Naive B cell (primary cell): ENCODE data around the gene FMNL1. TPM values are rescaled to one million over a fixed set of nuclear protein-coding genes. Genes with fewer than 3 reads are reported as not detected.
A peak's percentile ranks its signal among the peaks of the same experiment; 100 is the strongest.

Experiments
- ATAC-seq, 2 donors: fragments of 150-1000 bp; cut with Tn5 transposase; 2 replicates each; pipeline ENCODE4 v1.10.0; 2021; ENCODE audit warnings: low read depth in 2 of 2, mild to moderate bottlenecking in 2 of 2, moderate library complexity in 2 of 2
- DNase-seq: peaks from one replicate; pipeline ENCODE4 v3.0.0; 2022
- H3K27ac Mint-ChIP-seq, 6 donors: one replicate each; pipeline ENCODE4 v1.8.0; 2020 to 2022; ENCODE audit warnings: mild to moderate bottlenecking in 6 of 6, mixed read lengths in 6 of 6, moderate library complexity in 5 of 6, inconsistent platforms in 2 of 6
- H3K27me3 Mint-ChIP-seq, 3 donors: one replicate each; pipeline ENCODE4 v1.8.0; 2021 to 2022; ENCODE audit warnings: mixed read lengths in 3 of 3, mild to moderate bottlenecking in 1 of 3
- H3K36me3 Mint-ChIP-seq, 2 donors: one replicate each; pipeline ENCODE4 v1.8.0; 2020 to 2022; ENCODE audit warnings: mixed read lengths in 2 of 2, inconsistent platforms in 1 of 2, mild to moderate bottlenecking in 1 of 2
- H3K4me1 Mint-ChIP-seq, 3 donors: one replicate each; pipeline ENCODE4 v1.8.0; 2020 to 2022; ENCODE audit warnings: mixed read lengths in 3 of 3, inconsistent platforms in 1 of 3, mild to moderate bottlenecking in 1 of 3, moderate library complexity in 1 of 3
- H3K4me3 Mint-ChIP-seq, 8 donors: one replicate each; pipeline ENCODE4 v1.8.0; 2020 to 2022; ENCODE audit warnings: mild to moderate bottlenecking in 8 of 8, mixed read lengths in 8 of 8, moderate library complexity in 8 of 8, inconsistent platforms in 2 of 8
- H3K9me3 Mint-ChIP-seq, 7 donors: one replicate each; pipeline ENCODE4 v1.8.0; 2020 to 2022; ENCODE audit warnings: mixed read lengths in 7 of 7, mild to moderate bottlenecking in 5 of 7, inconsistent platforms in 2 of 7, moderate library complexity in 1 of 7
- polyA plus RNA-seq, 6 donors: library from polyadenylated mRNA; unstranded; fragments of 300-500 nt; fragmentation: Illumina TruSeq; gene quantifications; one replicate each; pipeline ENCODE4 v1.2.3, GENCODE V29; 2021; ENCODE audit warnings: low read depth in 6 of 6

The FMNL1 gene
- polyA plus RNA-seq, 6 donors from 2014 or later, result 16.9 to 47.0 (median 22.3) TPM

DNA sequence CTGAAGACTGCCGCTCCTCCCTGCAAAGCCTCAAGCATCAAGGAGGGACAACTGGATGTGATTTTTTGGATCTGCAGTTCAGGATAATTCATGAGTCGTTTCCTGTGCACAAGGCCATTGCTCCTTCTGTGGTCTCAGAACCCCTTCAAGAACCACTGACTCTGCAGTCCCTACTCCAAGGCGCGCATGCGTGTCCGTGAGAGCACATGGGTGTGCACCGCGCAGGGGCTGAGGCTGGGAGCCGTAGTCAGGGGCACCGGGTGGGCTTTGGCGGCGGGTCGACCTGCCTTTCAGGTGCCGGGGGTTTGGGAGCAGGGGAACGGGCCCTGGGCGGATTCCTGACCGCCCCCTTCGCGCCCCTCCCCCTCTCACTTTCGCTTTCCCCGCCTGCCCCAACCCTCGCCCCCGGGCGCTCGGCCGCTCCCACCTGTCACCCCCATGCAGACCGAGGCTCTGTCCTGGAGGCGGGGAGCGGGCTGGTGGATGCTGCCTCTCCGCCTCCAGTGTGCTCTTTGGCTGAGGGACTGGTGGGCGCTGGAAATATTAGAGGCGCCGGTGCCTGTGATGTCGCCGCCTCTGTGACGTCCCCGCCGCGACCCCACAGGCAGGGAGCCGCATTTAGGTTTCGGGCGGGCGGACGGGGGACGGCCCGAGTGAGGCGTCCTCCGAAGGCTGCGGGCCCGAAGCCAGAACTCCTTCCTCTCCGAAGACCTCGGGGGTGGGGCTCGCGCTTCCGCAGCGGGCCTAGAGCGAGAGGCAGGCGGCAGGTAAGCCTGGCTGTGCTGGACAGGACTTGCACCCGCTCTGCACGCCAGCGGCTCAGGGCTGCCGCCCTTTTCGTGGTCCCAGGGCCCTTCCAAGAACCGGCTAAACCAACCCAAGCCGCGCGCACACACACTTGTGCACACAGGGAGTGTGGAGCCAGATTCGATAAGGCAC is 40.2 kb downstream of the FMNL1 start, which contains the start of gene SPATA32:
SPATA32 (minus strand) TSS at position 518 of the 939 bp plus-strand sequence; CDS start at position 440, 78 bp downstream.
- peak within 1 kb of the TSS; percentile 39 to 78 (median 60) for H3K27ac Mint-ChIP-seq
- peak within 1 kb of the TSS; percentile 65 to 94 (median 86) for H3K4me3 Mint-ChIP-seq
- H3K9me3 Mint-ChIP-seq, result no peaks in the 10 kb centered on the region
- peaks cover 0 to 5% of the 10 kb centered on the region in 2 donors for H3K36me3 Mint-ChIP-seq
- ATAC-seq (peak; percentile 80 to 81), DNase-seq (peak; percentile 52)
- no peaks in the 10 kb centered on the region for H3K27me3 Mint-ChIP-seq
- peaks cover 5 to 31% (median 20%) of the 10 kb centered on the region in 3 donors for H3K4me1 Mint-ChIP-seq

DNA sequence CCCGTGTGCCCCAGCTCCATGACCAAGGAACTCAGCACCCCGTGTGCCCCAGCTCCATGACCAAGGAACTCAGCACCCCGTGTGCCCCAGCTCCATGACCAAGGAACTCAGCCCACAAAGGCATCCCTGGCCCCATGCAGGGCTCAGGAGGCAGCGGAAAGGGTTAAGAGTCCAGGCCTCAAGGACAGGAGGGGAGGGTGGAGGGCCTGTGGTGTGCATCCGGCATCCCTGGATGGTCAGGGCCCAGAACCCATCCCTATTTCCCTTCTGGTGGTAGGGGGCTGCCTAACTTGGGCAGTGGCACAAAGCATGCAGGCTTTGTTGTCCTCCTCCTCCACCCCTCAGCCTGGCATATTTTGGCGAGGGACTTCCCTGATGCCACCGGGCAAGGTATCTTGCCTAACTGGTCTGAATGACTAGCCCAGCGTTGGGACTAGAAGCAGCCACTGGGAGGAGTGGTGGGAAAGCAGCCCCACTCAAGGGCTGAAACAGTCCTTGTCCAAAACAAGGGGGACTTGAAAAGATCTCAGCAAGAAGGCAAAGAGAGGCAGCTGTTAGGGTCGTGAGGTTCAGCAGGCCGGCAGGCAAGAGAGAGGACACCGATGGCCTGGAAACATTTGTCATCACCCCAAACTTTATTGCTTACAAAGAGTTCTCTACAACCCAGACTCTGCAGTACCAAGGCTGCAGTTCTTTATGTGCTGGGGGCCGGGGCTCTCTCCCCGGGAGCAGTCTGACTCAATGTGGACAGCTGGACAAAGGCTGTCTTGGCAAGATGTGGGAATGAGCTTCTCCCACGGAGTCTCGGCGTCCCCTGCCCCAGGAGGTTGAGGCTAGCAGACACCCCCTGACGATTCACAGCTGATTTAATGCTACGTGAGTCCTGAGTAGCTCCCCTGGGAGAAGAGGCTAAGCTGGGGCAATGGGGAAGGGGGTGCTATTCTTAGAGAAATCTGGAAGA is 41.1 kb downstream of the FMNL1 start:
- DNase-seq (no peak), ATAC-seq (no peak)
- peak overlapping the region; percentile 56 to 94 (median 83) for H3K4me3 Mint-ChIP-seq
- peak overlapping the region in 5 of 6 donors; percentile 32 to 77 (median 63) for H3K27ac Mint-ChIP-seq
- H3K4me1 Mint-ChIP-seq, result peaks cover 7 to 27% (median 12%) of the 10 kb centered on the region in 3 donors
- no peaks in the 10 kb centered on the region for H3K9me3 Mint-ChIP-seq
- H3K36me3 Mint-ChIP-seq, result peaks cover 0 to 8% of the 10 kb centered on the region in 2 donors
- H3K27me3 Mint-ChIP-seq, result no peaks in the 10 kb centered on the region

DNA sequence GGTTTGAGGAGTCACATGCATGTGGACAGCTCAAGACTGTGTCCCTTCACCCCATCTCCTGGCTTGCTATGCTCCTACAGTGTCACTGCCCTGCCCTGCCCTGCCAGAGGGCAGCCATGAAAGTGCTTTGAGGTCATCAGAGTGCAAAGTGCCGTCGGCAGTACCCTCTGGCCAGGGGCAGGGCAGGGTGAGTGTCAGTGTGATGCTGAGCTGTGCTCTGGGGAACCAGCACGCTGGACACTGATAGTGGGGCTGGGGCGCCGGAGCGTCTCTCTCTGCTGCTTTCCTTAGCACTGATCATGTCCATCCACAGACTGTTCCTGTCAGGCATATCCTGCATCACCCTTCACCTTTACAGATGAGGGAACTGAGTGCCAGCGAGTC is 41.8 kb downstream of the FMNL1 start:
- DNase-seq, result no peak
- H3K27me3 Mint-ChIP-seq, result no peaks in the 10 kb centered on the region
- peak overlapping the region in 4 of 8 donors; percentile 5 to 82 (median 68) for H3K4me3 Mint-ChIP-seq
- H3K4me1 Mint-ChIP-seq, result peaks cover 7 to 27% (median 12%) of the 10 kb centered on the region in 3 donors
- peak overlapping the region in 2 of 6 donors; percentile 11 to 63 for H3K27ac Mint-ChIP-seq
- ATAC-seq, result no peak
- H3K36me3 Mint-ChIP-seq, result peaks cover 0 to 13% of the 10 kb centered on the region in 2 donors
- H3K9me3 Mint-ChIP-seq, result no peaks in the 10 kb centered on the region

DNA sequence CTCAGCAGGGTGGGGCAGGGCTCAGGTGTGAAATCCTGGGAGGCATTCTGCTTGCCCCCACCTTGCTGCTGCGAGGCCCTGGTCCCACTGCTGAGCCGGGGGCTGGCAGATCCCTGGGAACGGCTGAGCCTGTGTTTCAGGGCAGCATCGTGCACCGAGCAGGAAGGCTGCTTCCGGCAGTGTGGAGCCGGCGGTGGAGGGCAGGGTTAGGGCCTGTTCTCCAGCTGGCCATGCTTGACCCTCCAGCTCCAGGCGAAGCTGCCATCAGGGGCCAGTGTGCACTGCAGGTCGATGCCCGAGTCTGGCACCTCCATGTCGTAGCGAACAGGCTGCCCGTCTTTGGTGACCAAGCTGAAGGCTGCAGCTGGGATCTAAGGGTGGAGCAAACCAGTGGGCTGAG is 42.7 kb downstream of the FMNL1 start:
- DNase-seq (no peak), ATAC-seq (no peak)
- Mint-ChIP-seq H3K4me3 (no peak overlapping the region), H3K9me3 (no peaks in the 10 kb centered on the region), H3K36me3 (peaks cover 0 to 9% of the 10 kb centered on the region in 2 donors), H3K27me3 (no peaks in the 10 kb centered on the region), H3K27ac (peak overlapping the region in 1 of 6 donors; percentile 41), H3K4me1 (peaks cover 7 to 27% (median 12%) of the 10 kb centered on the region in 3 donors)

DNA sequence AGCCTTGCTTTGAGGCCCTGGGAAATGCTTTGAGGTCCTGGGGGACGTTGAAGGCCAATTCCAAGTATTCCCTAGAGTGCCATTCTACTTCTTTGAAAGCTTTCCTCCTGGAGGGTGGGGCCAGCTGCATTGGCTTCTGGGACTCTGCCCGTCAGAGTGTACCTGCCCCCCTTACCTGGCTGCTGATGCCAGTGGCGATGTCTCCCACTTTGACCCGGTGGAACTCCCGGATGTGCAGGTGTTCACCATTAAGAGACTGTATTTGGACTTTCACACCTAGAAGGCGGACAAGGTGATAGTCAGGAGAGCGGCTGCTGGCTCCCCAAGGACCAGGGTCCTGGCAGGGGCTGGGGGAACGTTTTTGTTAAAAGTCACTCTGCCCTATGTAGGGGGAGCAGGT is 43.3 kb downstream of the FMNL1 start:
- H3K27ac Mint-ChIP-seq, result peak overlapping the region in 1 of 6 donors; percentile 89
- DNase-seq (no peak), ATAC-seq (no peak)
- H3K9me3 Mint-ChIP-seq, result no peaks in the 10 kb centered on the region
- no peaks in the 10 kb centered on the region for H3K27me3 Mint-ChIP-seq
- peak overlapping the region in 1 of 8 donors; percentile 30 for H3K4me3 Mint-ChIP-seq
- H3K4me1 Mint-ChIP-seq, result peaks cover 7 to 27% (median 12%) of the 10 kb centered on the region in 3 donors
- H3K36me3 Mint-ChIP-seq, result peaks cover 0 to 9% of the 10 kb centered on the region in 2 donors

DNA sequence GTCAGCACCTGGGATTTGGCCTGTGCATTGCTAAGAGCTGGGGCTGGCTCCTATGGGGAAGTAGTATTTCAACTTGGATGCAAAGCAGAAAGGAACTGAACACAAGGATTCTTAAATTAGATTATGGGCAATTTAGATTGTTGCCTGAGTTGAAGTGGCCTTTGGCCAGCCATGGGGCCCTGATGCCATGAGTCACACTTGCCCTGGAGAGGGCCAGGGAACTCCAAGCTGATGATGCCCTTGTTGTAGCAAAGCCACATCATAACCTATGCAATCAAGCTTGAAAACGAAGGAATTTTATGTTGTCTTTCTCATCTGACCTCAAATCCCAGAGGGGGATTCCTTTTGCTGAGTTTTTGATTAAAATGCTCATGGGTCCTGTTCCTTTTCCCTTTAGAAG is 44.1 kb downstream of the FMNL1 start:
- DNase-seq, result no peak
- Mint-ChIP-seq H3K4me3 (peak overlapping the region in 2 of 8 donors; percentile 4 to 18), H3K4me1 (peaks cover 7 to 22% (median 12%) of the 10 kb centered on the region in 3 donors), H3K36me3 (peaks cover 0 to 9% of the 10 kb centered on the region in 2 donors), H3K27ac (peak overlapping the region in 2 of 6 donors; percentile 30 to 49), H3K27me3 (no peaks in the 10 kb centered on the region), H3K9me3 (no peaks in the 10 kb centered on the region)
- no peak for ATAC-seq

DNA sequence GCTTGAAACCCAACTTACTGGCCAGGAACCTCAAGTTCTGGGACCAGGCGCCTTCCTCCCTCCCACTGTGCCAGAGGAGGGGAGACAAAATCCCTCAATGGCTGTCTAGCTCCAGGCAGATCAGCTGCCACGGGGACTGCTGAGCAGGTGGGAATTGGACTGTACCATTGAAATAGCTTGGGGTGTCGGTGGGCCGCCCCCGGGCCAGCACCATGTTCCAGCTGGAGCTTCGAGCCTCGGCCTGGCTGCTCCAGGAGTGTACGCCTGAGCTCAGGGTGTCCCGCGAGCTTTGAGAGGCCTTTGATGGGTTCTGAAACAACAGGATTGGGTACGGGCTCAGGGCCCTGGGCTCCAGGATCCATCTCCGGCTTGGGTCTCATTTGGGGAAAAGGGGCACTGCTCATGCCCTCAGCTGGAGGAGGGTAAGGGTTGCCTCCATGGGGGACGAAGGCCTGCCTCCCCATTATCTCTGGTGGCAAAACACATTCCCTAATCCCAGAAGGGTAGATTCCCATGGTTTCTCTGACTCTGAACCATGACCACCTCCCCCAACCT is 44.8 kb downstream of the FMNL1 start:
- peaks cover 7 to 15% (median 12%) of the 10 kb centered on the region in 3 donors for H3K4me1 Mint-ChIP-seq
- H3K4me3 Mint-ChIP-seq, result peak overlapping the region in 1 of 8 donors; percentile 18
- DNase-seq, result no peak
- peaks cover 0 to 9% of the 10 kb centered on the region in 2 donors for H3K36me3 Mint-ChIP-seq
- no peaks in the 10 kb centered on the region for H3K27me3 Mint-ChIP-seq
- no peaks in the 10 kb centered on the region for H3K9me3 Mint-ChIP-seq
- H3K27ac Mint-ChIP-seq, result peak overlapping the region in 2 of 6 donors; percentile 30 to 49
- no peak for ATAC-seq

DNA sequence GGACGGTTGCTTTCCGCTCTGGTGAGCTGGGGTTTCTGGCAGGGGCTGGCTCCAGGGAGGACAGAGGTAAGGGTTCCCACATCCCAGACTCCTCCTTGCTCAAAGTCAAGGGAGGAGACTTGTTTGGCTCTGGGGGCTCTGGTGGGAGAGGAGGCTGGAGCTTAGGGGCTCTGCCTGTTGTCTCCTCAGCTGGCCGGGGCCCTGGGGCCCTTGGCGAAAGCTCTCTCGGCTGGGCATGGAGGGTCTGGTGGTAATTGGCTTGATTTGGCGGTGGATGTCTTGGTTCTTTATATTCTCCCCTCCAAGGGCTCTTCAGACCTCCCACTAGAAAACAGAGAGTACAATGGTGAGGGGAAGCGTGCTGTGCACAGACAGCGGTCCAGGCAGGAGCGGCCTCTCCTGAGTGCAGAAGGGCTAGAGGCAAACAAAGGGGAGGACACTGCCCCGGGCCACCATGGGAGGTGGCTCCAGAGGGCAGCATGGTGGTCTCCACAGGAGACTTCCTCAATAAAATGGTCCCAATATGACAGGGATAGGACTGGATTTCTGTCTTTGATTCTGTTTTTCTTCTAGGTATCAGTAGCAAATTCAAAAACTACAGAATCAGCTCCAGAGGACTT is 45.9 kb downstream of the FMNL1 start:
- Mint-ChIP-seq H3K27ac (peak overlapping the region in 3 of 6 donors; percentile 32 to 70 (median 55)), H3K4me3 (no peak overlapping the region)

DNA sequence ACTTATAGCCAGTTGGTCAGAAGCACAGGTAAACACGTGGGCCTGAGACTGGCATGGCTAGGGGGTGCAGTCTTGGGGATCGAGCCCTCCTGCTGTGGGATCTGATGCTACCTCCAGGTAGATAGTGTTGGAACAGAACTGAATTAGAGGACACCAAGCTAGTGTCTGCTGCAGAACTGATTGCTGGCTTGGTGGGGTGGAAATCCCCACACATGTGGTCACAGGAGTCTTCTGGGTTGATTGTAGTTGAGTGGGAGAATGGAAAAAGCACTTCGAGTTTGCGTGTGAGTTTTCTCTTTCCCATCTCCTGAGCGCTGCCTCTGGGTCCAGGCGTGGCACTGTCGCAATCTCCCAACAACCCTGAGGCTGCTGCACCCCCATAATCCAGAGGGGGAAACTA is 48.2 kb downstream of the FMNL1 start:
- no peak overlapping the region for H3K4me3 Mint-ChIP-seq
- peak overlapping the region in 3 of 6 donors; percentile 16 to 91 (median 47) for H3K27ac Mint-ChIP-seq

More for the DNA sequence above, 45.9 kb downstream of the FMNL1 start:
- Mint-ChIP-seq H3K4me1 (peaks cover 7 to 9% (median 8%) of the 10 kb centered on the region in 3 donors), H3K9me3 (no peaks in the 10 kb centered on the region), H3K27me3 (no peaks in the 10 kb centered on the region), H3K36me3 (peaks cover 0 to 9% of the 10 kb centered on the region in 2 donors)
- ATAC-seq (no peak), DNase-seq (no peak)

DNA sequence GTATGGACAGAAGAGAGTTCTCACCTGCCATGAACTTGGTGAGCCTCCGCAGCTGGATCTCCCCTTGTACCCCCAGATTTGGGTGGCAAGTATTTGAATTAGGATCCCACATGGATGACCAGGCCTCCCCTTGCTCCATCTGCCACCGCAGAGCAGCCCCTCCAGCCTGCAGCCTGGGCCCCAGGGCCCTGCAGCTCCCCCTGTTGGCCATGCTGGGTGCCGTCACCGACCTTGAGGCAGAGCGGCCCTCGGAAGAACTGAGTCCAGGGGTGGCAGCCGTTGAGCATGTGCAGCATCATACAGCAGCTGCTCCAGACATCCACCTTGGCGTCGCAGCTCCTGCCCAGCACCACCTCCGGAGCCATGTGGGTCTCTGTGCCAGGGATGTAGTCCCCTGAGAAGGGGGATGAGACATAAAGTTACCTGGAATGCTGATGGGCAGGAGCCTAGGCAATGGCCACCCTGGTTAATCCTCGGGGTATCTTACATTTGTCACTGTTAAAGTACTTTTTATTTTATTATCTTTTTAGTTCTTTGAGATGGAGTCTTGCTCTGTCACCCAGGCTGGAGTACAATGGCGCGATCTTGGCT is 49.2 kb downstream of the FMNL1 start:
- H3K27ac Mint-ChIP-seq, result peak overlapping the region in 2 of 6 donors; percentile 47 to 54
- peaks cover 0 to 6% (median 3%) of the 10 kb centered on the region in 3 donors for H3K4me1 Mint-ChIP-seq
- DNase-seq (peak; percentile 28), ATAC-seq (peak; percentile 58 to 70)
- H3K36me3 Mint-ChIP-seq, result peaks cover 0 to 9% of the 10 kb centered on the region in 2 donors
- no peak overlapping the region for H3K4me3 Mint-ChIP-seq
- no peaks in the 10 kb centered on the region for H3K9me3 Mint-ChIP-seq
- H3K27me3 Mint-ChIP-seq, result no peaks in the 10 kb centered on the region

More for the DNA sequence above, 48.2 kb downstream of the FMNL1 start:
- H3K4me1 Mint-ChIP-seq, result peaks cover 0 to 6% (median 3%) of the 10 kb centered on the region in 3 donors
- DNase-seq (no peak), ATAC-seq (no peak)
- H3K36me3 Mint-ChIP-seq, result peaks cover 0 to 9% of the 10 kb centered on the region in 2 donors
- H3K9me3 Mint-ChIP-seq, result no peaks in the 10 kb centered on the region
- H3K27me3 Mint-ChIP-seq, result no peaks in the 10 kb centered on the region

DNA sequence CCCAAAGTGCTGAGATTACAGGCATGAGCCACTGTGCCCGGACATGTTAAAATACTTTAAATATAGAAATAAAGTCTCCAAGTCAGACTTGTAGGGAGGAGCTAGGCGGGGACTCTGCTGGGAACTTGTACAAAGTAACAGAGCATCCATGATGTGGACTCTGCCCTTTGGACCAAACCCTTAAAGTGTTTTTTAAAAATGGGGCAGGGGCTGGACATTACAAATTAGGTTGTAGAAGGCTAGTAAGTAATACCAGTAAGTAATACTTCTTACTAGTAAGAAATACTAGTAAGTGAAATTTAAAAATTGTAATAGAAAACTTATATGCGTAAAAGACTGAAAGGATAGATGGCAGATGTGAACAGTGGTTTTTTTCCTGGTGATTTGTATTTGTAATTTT is 49.9 kb downstream of the FMNL1 start:
- H3K27me3 Mint-ChIP-seq, result no peaks in the 10 kb centered on the region
- ATAC-seq (no peak), DNase-seq (no peak)
- H3K36me3 Mint-ChIP-seq, result peaks cover 0 to 9% of the 10 kb centered on the region in 2 donors
- H3K9me3 Mint-ChIP-seq, result no peaks in the 10 kb centered on the region
- H3K27ac Mint-ChIP-seq, result no peak overlapping the region
- H3K4me3 Mint-ChIP-seq, result no peak overlapping the region
- peaks cover 0 to 6% (median 3%) of the 10 kb centered on the region in 3 donors for H3K4me1 Mint-ChIP-seq

DNA sequence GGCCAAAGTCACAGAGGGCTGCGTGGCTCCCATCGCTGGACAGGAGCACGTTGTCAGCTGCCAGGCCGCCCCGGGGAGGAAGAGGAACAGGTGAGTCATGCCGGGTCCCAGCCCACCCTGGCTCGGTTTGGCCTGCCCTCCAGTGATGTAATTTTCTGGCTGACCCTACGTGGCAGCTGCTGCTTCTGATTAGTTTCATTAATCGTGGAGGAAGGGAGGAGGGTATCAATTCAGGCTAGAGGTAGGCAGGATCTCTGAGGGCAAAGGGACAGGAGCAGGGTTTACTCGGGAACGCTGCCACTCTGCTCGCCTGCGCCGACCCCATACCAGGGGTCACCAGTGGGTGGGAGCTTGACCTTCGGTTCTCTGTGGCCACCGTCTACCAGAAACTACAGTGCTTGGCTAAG is 51.9 kb downstream of the FMNL1 start:
- ATAC-seq (no peak), DNase-seq (no peak)
- peaks cover 5 to 8% (median 7%) of the 10 kb centered on the region in 3 donors for H3K4me1 Mint-ChIP-seq
- H3K27me3 Mint-ChIP-seq, result no peaks in the 10 kb centered on the region
- no peak overlapping the region for H3K4me3 Mint-ChIP-seq
- no peaks in the 10 kb centered on the region for H3K36me3 Mint-ChIP-seq
- H3K27ac Mint-ChIP-seq, result no peak overlapping the region
- H3K9me3 Mint-ChIP-seq, result no peaks in the 10 kb centered on the region
